NT2/D1 (cell line): ENCODE results near the gene GPHN.

Experiments
- SUZ12 ChIP-seq: IDR thresholded peaks from 2 replicates; pipeline ENCODE4 v1.6.1; 2011; ENCODE audit not compliant: insufficient read length, insufficient read depth; ENCODE audit errors: extremely low read depth
- YY1 ChIP-seq: IDR thresholded peaks from 2 replicates; pipeline ENCODE4 v1.6.1; 2011; ENCODE audit not compliant: insufficient read length, insufficient read depth

GRCh38 chr14:66628636-66629035, 120.7 kb downstream of the GPHN start:
- TF ChIP-seq YY1 (no peak), SUZ12 (no peak)
